ENCODE results near the gene NVL.
"Not testable (repeated sequence)": the region's sequence is repeated elsewhere in the genome, so short reads cannot be mapped to it uniquely, and the experiment has no call there.

DNA sequence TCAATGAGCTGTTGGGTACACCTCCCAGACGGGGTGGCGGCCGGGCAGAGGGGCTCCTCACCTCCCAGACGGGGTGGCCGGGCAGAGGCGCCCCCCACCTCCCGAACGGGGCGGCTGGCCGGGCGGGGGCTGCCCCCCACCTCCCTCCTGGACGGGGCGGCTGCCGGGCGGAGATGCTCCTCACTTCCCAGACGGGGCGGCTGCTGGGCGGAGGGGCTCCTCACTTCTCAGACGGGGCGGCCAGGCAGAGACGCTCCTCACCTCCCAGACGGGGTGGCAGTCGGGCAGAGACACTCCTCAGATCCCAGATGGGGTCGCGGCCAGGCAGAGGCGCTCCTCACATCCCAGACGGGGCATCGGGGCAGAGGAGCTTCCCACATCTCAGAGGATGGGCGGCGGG lies 19.7 kb upstream of the NVL start:
- TF ChIP-seq, protein P1, sequence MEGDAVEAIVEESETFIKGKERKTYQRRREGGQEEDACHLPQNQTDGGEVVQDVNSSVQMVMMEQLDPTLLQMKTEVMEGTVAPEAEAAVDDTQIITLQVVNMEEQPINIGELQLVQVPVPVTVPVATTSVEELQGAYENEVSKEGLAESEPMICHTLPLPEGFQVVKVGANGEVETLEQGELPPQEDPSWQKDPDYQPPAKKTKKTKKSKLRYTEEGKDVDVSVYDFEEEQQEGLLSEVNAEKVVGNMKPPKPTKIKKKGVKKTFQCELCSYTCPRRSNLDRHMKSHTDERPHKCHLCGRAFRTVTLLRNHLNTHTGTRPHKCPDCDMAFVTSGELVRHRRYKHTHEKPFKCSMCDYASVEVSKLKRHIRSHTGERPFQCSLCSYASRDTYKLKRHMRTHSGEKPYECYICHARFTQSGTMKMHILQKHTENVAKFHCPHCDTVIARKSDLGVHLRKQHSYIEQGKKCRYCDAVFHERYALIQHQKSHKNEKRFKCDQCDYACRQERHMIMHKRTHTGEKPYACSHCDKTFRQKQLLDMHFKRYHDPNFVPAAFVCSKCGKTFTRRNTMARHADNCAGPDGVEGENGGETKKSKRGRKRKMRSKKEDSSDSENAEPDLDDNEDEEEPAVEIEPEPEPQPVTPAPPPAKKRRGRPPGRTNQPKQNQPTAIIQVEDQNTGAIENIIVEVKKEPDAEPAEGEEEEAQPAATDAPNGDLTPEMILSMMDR (conservative IDR thresholded peaks at IDR 0.05 in 1 of 2, IDR thresholded peaks at IDR 0.05 in 1 of 2; ENCODE audit: low read depth in 1 of 2, low read length in 2 of 2): not testable (repeated sequence)
- TF ChIP-seq EZH2 (IDR thresholded peaks at IDR 0.05; ENCODE audit: low read length, missing control alignments): not testable (repeated sequence)
